Liver (tissue), 3 donors: ENCODE measurements around the gene NR5A2.

Source experiments
- EGR1 ChIP-seq, 2 donors: IDR thresholded peaks; 2 replicates each; pipeline ENCODE4 v1.6.1; 2016 to 2018; ENCODE audit warnings: antibody characterized with exemption in 2 of 2, low read depth in 2 of 2
- GABPA ChIP-seq, 2 donors: IDR thresholded peaks in 1 of 2; conservative IDR thresholded peaks in 1 of 2; 2 replicates each; pipeline ENCODE4 v1.6.1; 2016; ENCODE audit warnings: antibody characterized with exemption in 2 of 2, mild to moderate bottlenecking in 1 of 2, moderate library complexity in 1 of 2
- JUND ChIP-seq, 2 donors: IDR thresholded peaks; 2 replicates each; pipeline ENCODE4 v1.6.1; 2016; ENCODE audit warnings: antibody characterized with exemption in 2 of 2
- RAD21 ChIP-seq, 2 donors: IDR thresholded peaks; 2 replicates each; pipeline ENCODE4 v1.6.1; 2016; ENCODE audit warnings: antibody characterized with exemption in 2 of 2, mild to moderate bottlenecking in 2 of 2
- SP1 ChIP-seq: IDR thresholded peaks from 2 replicates; pipeline ENCODE4 v1.6.1; 2018; ENCODE audit warnings: antibody characterized with exemption, mild to moderate bottlenecking
- TAF1 ChIP-seq: conservative IDR thresholded peaks from 2 replicates; pipeline ENCODE4 v1.6.1; 2016; ENCODE audit warnings: antibody characterized with exemption, mild to moderate bottlenecking
- YY1 ChIP-seq: IDR thresholded peaks from 2 replicates; pipeline ENCODE4 v1.6.1; 2016; ENCODE audit warnings: antibody characterized with exemption, mild to moderate bottlenecking
- TF ChIP-seq, protein P1 (sequence below): fragments of 150-350 bp; IDR thresholded peaks from 2 replicates; pipeline ENCODE4 v1.5.1; 2017; ENCODE audit warnings: improper control_type of control experiment, low read depth, low read length; ENCODE audit not compliant: missing input control
- TF ChIP-seq, protein P2 (sequence below): IDR thresholded peaks from 2 replicates; pipeline ENCODE4 v1.6.1; 2016; ENCODE audit warnings: antibody characterized with exemption
- TF ChIP-seq, protein P3 (sequence below): IDR thresholded peaks from 2 replicates; pipeline ENCODE4 v1.6.1; 2016; ENCODE audit warnings: antibody characterized with exemption
- TF ChIP-seq, protein P4 (sequence below): IDR thresholded peaks from 2 replicates; pipeline ENCODE4 v1.6.1; 2016; ENCODE audit warnings: antibody characterized with exemption
- TF ChIP-seq, protein P5 (sequence below): IDR thresholded peaks from 2 replicates; pipeline ENCODE4 v1.6.1; 2016; ENCODE audit warnings: antibody characterized with exemption, mild to moderate bottlenecking
- donor health status: healthy.
- donor health status: healthy.

DNA sequence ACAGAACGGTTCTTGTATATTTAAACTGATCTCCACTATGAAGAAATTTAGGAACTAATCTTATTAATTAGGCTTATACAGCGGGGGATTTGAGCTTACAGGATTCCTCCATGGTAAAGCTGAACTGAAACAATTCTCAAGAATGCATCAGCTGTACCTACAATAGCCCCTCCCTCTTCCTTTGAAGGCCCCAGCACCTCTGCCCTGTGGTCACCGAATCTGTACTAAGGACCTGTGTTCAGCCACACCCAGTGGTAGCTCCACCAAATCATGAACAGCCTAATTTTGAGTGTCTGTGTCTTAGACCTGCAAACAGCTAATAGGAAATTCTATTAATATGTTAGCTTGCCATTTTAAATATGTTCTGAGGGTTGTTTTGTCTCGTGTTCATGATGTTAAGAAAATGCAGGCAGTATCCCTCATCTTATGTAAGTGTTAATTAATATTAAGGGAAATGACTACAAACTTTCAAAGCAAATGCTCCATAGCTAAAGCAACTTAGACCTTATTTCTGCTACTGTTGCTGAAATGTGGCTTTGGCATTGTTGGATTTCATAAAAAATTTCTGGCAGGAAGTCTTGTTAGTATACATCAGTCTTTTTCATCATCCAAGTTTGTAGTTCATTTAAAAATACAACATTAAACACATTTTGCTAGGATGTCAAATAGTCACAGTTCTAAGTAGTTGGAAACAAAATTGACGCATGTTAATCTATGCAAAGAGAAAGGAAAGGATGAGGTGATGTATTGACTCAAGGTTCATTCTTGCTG lies 147.2 kb downstream of the NR5A2 start:
- TF ChIP-seq, protein P1, sequence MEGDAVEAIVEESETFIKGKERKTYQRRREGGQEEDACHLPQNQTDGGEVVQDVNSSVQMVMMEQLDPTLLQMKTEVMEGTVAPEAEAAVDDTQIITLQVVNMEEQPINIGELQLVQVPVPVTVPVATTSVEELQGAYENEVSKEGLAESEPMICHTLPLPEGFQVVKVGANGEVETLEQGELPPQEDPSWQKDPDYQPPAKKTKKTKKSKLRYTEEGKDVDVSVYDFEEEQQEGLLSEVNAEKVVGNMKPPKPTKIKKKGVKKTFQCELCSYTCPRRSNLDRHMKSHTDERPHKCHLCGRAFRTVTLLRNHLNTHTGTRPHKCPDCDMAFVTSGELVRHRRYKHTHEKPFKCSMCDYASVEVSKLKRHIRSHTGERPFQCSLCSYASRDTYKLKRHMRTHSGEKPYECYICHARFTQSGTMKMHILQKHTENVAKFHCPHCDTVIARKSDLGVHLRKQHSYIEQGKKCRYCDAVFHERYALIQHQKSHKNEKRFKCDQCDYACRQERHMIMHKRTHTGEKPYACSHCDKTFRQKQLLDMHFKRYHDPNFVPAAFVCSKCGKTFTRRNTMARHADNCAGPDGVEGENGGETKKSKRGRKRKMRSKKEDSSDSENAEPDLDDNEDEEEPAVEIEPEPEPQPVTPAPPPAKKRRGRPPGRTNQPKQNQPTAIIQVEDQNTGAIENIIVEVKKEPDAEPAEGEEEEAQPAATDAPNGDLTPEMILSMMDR = no peak
- no peak for TF ChIP-seq TAF1
- TF ChIP-seq GABPA (IDR thresholded peaks at IDR 0.05 in 1 of 2, conservative IDR thresholded peaks at IDR 0.05 in 1 of 2) = no peak
- TF ChIP-seq, protein P2, sequence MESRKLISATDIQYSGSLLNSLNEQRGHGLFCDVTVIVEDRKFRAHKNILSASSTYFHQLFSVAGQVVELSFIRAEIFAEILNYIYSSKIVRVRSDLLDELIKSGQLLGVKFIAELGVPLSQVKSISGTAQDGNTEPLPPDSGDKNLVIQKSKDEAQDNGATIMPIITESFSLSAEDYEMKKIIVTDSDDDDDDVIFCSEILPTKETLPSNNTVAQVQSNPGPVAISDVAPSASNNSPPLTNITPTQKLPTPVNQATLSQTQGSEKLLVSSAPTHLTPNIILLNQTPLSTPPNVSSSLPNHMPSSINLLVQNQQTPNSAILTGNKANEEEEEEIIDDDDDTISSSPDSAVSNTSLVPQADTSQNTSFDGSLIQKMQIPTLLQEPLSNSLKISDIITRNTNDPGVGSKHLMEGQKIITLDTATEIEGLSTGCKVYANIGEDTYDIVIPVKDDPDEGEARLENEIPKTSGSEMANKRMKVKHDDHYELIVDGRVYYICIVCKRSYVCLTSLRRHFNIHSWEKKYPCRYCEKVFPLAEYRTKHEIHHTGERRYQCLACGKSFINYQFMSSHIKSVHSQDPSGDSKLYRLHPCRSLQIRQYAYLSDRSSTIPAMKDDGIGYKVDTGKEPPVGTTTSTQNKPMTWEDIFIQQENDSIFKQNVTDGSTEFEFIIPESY = no peak
- TF ChIP-seq, protein P3, sequence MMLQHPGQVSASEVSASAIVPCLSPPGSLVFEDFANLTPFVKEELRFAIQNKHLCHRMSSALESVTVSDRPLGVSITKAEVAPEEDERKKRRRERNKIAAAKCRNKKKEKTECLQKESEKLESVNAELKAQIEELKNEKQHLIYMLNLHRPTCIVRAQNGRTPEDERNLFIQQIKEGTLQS = no peak
- TF ChIP-seq, protein P4, sequence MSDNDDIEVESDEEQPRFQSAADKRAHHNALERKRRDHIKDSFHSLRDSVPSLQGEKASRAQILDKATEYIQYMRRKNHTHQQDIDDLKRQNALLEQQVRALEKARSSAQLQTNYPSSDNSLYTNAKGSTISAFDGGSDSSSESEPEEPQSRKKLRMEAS = no peak
- TF ChIP-seq JUND (IDR thresholded peaks at IDR 0.05) = no peak
- TF ChIP-seq, protein P5, sequence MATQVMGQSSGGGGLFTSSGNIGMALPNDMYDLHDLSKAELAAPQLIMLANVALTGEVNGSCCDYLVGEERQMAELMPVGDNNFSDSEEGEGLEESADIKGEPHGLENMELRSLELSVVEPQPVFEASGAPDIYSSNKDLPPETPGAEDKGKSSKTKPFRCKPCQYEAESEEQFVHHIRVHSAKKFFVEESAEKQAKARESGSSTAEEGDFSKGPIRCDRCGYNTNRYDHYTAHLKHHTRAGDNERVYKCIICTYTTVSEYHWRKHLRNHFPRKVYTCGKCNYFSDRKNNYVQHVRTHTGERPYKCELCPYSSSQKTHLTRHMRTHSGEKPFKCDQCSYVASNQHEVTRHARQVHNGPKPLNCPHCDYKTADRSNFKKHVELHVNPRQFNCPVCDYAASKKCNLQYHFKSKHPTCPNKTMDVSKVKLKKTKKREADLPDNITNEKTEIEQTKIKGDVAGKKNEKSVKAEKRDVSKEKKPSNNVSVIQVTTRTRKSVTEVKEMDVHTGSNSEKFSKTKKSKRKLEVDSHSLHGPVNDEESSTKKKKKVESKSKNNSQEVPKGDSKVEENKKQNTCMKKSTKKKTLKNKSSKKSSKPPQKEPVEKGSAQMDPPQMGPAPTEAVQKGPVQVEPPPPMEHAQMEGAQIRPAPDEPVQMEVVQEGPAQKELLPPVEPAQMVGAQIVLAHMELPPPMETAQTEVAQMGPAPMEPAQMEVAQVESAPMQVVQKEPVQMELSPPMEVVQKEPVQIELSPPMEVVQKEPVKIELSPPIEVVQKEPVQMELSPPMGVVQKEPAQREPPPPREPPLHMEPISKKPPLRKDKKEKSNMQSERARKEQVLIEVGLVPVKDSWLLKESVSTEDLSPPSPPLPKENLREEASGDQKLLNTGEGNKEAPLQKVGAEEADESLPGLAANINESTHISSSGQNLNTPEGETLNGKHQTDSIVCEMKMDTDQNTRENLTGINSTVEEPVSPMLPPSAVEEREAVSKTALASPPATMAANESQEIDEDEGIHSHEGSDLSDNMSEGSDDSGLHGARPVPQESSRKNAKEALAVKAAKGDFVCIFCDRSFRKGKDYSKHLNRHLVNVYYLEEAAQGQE = no peak
- no peak for TF ChIP-seq RAD21 (IDR thresholded peaks at IDR 0.05)
- TF ChIP-seq EGR1 (IDR thresholded peaks at IDR 0.05; ENCODE audit: low read depth in 2 of 2) = no peak
- TF ChIP-seq YY1 = no peak
- no peak for TF ChIP-seq SP1
